ENCODE measurements around the gene CAMTA1.

Gene CAMTA1

GRCh38 chr1:6859415-6860343 lies 74.4 kb downstream of the CAMTA1 start:
- no peak for TF ChIP-seq CTCF (IDR thresholded peaks at IDR 0.05; ENCODE audit: insufficient read depth, missing control alignments)
- DNase-seq (ENCODE audit: insufficient read length, low spot score) (no peak), FAIRE-seq (no peak)

GRCh38 chr1:6860401-6860800 lies 75.1 kb downstream of the CAMTA1 start:
- DNase-seq (ENCODE audit: insufficient read length, low spot score) (no peak), FAIRE-seq (no peak)
- TF ChIP-seq CTCF (IDR thresholded peaks at IDR 0.05; ENCODE audit: insufficient read depth, missing control alignments): no peak

- TF ChIP-seq CTCF (IDR thresholded peaks at IDR 0.05; ENCODE audit: insufficient read depth, missing control alignments): no peak
- no peak for DNase-seq (ENCODE audit: insufficient read length, low spot score)
- FAIRE-seq: no peak
Measured at GRCh38 chr1:6861075-6861724, 75.9 kb downstream of the CAMTA1 start.

- DNase-seq (ENCODE audit: insufficient read length, low spot score): no peak
- TF ChIP-seq CTCF (IDR thresholded peaks at IDR 0.05; ENCODE audit: insufficient read depth, missing control alignments): no peak
- no peak for FAIRE-seq
Measured at GRCh38 chr1:6862906-6863305, 77.7 kb downstream of the CAMTA1 start.

- TF ChIP-seq CTCF (IDR thresholded peaks at IDR 0.05; ENCODE audit: insufficient read depth, missing control alignments): no peak
- FAIRE-seq: no peak
- DNase-seq (ENCODE audit: insufficient read length, low spot score): no peak
Measured at GRCh38 chr1:6864166-6864565, 78.9 kb downstream of the CAMTA1 start.

- FAIRE-seq: no peak
- DNase-seq (ENCODE audit: insufficient read length, low spot score): no peak
- TF ChIP-seq CTCF (IDR thresholded peaks at IDR 0.05; ENCODE audit: insufficient read depth, missing control alignments): no peak
Measured at GRCh38 chr1:6866825-6867224, 81.6 kb downstream of the CAMTA1 start.

GRCh38 chr1:6867321-6867720 lies 82.1 kb downstream of the CAMTA1 start:
- no peak for FAIRE-seq

More at GRCh38 chr1:6867321-6867720, 82.1 kb downstream of the CAMTA1 start:
- no peak for DNase-seq (ENCODE audit: insufficient read length, low spot score)
- no peak for TF ChIP-seq CTCF (IDR thresholded peaks at IDR 0.05; ENCODE audit: insufficient read depth, missing control alignments)
